ENCODE measurements around the gene CHMP2A.
A peak's percentile ranks its signal among the peaks of the same experiment; 100 is the strongest.

The CHMP2A gene

GRCh38 chr19:58569943-58570670, 15.2 kb upstream of the CHMP2A start:
- no peak for DNase-seq (ENCODE audit: low read depth)

- no peak for DNase-seq (ENCODE audit: low read depth)
Observed at GRCh38 chr19:58569191-58569942, 14.5 kb upstream of the CHMP2A start.

DNA sequence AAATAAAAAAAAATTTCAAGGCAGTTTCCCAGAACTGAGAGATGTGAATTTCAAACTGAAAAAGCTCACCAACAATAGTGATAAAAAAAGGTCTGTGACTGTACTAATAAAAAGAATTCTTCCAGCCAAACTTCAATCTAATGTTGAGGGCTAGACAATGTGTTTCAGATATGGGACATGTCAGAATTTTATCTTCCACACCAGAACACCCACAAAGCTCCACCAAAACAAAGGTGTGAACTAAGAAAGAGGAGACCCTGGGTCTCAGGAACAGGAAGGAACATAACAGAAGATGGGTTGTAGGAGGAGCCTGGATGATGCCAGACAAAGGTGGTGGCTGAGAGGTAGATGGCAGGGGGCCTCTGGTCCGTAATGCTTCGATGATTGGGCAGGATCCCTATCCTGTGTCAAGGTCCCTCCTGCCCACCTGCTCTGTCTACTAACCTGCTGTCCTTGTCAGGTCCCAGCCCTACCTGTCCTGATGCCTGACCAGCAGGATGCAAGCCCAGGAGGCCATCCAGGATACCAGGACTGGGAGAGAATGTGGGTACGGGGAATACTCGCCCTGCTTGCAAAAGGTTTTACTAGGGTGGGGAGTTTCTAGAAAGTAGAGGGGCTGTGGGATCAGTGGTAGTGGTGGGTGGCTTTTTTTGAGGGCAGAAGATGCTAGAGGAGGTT, 13.7 kb upstream of the CHMP2A start:
- no peak for DNase-seq (ENCODE audit: low read depth)

- DNase-seq (ENCODE audit: low read depth) = no peak
Observed at GRCh38 chr19:58566989-58567388, 12.1 kb upstream of the CHMP2A start.

DNA sequence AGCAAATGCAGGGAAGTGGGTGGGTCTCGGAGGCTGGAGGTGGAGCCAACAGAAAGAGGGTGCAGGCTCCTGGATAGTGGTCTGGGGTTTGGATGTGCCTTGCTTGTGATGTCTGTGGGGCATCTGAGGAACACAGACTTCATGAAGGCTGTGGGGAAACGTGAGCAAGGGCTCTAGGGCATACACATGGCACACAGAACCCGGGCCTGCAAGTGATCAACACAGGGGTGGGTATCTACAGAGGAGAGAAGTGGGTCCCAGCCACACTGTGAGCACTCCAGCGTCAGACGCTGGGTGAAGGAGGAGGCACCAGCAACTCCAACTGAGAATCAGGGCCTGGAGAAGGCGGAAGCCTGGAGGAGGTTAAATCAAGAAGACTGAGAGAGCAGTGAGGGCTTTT, 8.9 kb upstream of the CHMP2A start:
- no peak for DNase-seq (ENCODE audit: low read depth)

DNA sequence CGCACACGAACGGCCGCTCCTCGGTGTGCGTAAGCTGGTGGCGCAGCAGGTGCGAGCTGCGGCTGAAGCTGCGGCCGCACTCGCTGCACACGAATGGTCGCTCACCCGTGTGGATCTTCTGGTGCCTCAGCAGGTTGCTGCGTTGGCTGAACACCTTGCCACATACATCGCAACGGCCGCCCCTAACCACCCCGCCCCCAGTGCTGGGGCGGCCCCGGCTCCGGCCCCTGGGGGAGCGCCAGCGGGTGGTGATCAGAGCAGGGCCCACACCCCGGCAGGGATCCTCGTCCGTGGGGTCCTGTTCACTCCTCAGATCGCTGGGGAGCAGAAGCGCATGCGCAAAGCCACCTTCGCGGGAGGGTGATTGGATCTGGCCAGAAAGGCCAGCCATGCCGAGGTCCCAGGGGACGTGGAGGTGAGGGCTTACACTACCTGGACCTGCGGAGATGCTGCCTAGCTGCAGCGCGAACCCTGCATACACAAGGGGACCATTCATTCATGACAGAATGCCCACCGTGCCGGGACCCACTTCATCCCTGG, 8.2 kb upstream of the CHMP2A start:
- DNase-seq (ENCODE audit: low read depth) = no peak

DNA sequence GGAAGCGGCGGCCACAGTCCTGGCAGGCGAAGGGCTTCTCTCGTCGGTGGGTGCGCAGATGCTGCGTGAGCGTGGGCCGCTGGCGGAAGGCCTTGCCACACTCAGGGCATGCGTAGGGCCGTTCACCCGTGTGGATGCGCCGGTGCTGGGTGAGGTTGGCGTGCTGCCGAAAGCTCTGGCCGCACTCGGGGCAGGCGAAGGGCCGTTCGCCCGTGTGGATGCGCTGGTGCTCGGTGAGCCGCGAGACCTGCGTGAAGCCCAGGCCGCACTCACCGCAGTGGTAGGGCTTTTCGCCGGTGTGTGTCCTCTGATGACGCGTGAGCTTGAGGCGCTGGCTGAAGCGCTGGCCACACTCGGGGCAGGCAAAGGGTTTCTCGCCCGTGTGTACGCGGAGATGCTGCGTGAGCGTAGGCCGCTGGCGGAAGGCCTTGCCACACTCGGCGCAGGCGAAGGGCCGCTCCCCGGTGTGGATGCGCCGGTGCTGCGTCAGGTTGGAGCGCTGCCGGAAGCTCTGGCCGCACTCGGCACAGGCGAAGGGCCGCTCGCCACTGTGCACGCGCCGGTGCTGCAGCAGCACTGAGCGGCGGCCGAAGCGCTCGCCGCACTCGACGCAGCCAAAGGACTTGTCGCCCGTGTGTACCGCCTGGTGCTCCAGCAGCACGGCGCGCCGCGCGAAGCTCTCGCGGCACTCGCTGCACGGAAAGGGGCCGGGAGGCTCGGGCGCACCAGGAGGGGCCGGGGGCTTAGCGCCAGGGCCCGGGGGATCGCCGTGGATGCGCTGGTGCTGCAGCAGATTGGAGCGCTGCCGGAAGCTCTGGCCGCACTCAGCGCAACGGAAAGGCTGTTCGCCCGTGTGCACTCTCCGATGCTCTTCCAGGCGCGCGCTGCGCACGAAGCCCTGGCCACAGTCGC, 7.5 kb upstream of the CHMP2A start:
- DNase-seq (ENCODE audit: low read depth) = no peak

GRCh38 chr19:58561373-58562121, 6.6 kb upstream of the CHMP2A start:
- DNase-seq (ENCODE audit: low read depth) = no peak

DNA sequence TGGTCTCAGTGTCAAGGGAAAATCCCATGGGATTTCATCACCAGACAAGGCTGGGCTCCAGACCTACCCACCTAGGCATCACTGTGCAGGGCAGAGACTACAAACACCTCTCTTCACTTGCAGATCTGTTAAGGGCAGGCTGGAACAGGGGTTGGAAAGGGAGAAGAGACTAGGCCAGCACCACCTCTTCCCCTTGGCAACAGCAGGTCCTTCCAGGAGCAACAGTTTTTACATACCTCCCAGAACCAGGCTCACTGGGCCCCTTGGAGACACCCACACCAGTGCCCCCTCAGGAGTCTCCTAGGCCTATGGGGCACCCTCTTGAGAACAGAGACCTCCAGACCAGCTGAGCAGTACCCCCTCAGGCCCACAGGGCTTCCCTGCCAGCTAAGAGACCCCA, 6.0 kb upstream of the CHMP2A start:
- no peak for DNase-seq (ENCODE audit: low read depth)

GRCh38 chr19:58560007-58560887, 5.3 kb upstream of the CHMP2A start:
- no peak for DNase-seq (ENCODE audit: low read depth)

DNA sequence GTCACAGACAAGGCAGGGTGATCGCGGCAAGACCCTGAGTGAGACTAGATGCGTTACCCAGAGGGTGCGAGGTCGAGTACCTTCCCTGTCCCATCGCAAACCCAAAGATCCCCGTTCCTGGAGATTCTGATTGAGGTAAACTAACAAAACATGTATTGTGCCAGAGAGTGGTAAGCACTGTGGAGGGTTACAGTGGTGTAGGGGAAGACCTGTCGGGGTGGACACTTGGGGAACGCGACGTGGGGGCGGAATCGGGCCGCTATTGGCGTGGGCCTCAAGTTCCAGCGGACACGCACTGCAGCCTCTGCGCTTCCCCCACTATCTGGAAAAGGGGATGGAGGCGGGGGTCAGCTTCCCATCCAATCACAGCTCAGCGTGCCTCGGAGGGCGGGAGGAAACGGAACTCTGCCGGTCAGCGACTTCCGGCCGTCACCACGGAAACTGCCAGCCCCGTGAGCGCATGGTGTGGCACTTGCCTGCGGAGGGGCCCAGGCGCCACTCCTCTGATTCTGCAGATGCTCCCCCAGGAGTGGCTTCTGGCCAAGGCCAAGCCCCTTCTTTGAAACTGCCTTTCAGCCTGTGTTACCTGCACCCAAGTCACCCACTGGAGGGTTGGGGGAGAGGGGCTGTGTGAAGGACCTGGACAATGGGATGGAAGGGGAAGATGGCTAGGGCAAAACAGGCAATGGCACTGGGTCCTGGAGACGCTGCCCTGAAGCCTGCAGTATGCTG, 4.5 kb upstream of the CHMP2A start:
- peak; percentile 83 for DNase-seq (ENCODE audit: low read depth)

GRCh38 chr19:58558623-58559274, 3.8 kb upstream of the CHMP2A start:
- peak; percentile 98 for DNase-seq (ENCODE audit: low read depth)

DNA sequence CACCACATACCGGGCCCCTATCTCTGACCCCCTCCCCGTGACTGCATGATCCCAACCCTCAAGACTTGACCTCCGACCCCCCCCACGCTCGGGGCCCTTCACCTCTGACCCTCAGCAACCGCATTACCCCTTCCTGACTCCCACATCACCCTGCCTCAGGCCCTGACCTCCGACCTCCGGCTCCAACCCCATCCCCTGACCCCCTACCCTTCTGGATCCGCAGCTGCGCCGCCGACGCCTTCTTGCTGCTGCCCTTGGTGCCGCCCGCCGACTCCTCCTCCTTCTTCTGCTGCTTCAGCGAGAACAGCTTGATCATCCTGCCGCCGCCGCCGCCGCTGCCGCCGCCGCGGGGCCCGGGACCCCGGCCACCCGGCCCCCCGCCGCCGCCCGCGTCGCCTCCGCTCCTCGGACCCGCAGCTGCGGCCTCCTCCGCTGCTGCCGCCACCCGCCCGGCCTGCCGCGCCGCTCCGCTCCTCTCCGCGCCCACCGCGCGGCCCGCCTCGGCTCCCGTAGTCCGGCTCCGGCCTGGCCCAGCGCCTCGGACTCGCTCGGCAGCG, 3.2 kb upstream of the CHMP2A start, which contains the start of gene UBE2M:
Gene UBE2M (minus strand): TSS at position 546 of the 557 bp plus-strand sequence. CDS start 230 bp downstream, at position 316.
- no peak for DNase-seq (ENCODE audit: low read depth)

GRCh38 chr19:58557221-58558065, 2.5 kb upstream of the CHMP2A start:
- DNase-seq (ENCODE audit: low read depth) = no peak

DNA sequence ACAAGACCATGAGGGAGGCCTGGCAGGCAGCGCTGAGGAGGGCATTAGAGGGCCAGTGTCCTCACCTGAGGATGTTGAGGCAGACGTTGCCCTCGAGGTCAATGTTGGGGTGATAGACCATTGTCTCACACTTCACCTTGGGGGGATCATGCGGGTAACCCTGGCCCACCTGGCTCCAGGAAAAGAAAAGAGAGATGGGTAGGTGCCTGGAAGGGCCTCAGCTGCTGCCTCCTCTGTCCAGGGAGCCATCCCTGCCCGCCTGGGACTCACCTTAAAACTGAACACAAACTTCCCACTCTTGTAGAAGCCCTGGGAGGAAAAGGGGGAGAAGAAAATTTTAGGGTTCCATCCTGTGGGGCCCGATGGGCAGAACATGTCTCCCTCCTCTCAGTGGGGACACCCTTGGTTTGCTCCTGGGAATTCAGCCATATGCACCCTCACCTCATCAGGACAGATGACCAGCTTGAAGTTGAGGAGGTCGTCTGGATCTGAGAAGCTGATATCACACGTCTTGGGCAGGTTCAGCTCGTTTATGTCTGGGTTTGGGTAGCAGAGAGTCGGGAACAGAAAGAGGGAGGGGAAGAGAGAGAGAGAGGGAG, 1.8 kb upstream of the CHMP2A start:
- no peak for DNase-seq (ENCODE audit: low read depth)

- no peak for DNase-seq (ENCODE audit: low read depth)
Observed at GRCh38 chr19:58555920-58556621, 1.2 kb upstream of the CHMP2A start.

All from fibroblast of the conjunctiva (primary cell).